ENCODE data around the gene CD34.

DNA sequence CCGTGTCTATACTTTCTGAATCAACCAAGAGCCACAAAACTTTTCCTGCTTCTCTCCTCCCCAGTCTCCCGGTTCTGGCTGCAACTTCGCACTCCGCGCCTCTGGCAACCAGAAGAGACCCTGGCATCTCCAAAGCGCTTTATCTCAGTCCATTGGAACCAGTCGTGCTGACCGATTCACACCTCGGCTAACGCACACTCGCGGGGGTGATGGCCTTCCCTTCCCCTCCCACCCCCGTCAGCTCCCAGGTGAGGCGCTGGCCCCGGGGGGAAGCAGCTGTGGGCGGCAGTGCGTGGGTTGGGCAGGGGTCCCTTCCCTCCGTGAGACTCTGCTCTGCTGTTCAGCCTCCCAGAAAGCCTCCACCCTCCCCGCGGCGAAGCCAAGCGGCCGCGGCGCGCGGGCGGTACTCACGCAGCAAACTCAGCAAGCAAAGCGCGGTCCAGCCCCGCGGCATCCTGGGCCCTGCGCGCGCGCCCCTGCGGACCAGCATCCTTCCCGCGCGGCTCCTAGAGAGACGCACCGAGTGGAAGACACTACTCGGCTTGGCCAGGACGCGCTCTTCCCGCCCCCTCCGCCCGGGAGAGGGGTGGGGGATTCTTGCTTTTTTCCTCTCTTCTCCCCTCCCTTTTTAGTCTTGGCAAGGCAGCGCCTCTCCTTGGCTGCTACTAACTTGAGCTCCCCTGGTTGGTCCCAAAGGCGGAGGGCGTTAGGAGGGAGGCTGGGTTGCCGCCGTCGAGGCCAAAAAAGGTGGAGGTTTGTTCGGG is at the start of gene CD34:
- TF ChIP-seq, protein P1, sequence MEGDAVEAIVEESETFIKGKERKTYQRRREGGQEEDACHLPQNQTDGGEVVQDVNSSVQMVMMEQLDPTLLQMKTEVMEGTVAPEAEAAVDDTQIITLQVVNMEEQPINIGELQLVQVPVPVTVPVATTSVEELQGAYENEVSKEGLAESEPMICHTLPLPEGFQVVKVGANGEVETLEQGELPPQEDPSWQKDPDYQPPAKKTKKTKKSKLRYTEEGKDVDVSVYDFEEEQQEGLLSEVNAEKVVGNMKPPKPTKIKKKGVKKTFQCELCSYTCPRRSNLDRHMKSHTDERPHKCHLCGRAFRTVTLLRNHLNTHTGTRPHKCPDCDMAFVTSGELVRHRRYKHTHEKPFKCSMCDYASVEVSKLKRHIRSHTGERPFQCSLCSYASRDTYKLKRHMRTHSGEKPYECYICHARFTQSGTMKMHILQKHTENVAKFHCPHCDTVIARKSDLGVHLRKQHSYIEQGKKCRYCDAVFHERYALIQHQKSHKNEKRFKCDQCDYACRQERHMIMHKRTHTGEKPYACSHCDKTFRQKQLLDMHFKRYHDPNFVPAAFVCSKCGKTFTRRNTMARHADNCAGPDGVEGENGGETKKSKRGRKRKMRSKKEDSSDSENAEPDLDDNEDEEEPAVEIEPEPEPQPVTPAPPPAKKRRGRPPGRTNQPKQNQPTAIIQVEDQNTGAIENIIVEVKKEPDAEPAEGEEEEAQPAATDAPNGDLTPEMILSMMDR (conservative IDR thresholded peaks at IDR 0.05; ENCODE audit: low read length) = no peak
- TF ChIP-seq EZH2phosphoT487 (IDR thresholded peaks at IDR 0.05; ENCODE audit: borderline replicate concordance, low read depth, low read length) = no peak
